Fibroblast of skin of scalp (primary cell): ENCODE data around the gene EXOC3.

ENCODE experiments used
- DNase-seq: peaks from one replicate; pipeline ENCODE4 v3.0.0-alpha.2; 2013

Gene EXOC3

DNA sequence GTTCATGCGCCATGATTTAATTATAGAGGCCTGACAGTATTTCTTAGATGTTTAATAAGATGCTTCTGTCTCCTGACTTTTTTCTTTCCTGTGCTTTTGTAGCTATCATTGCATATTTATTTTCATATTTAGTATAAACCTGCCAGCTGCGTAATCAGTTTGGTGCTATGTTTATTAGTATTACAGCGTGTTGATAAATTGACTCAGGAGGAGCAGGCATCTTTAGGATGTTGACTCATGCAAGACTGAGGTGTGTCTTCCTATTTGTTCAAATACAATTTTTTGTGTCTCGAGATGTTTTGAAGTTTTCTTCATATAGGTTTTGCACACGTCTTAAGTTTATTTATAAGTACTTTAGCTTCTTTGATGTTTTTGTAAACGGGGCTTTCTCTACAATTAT lies 35.9 kb upstream of the EXOC3 start:
- no peak for DNase-seq

DNA sequence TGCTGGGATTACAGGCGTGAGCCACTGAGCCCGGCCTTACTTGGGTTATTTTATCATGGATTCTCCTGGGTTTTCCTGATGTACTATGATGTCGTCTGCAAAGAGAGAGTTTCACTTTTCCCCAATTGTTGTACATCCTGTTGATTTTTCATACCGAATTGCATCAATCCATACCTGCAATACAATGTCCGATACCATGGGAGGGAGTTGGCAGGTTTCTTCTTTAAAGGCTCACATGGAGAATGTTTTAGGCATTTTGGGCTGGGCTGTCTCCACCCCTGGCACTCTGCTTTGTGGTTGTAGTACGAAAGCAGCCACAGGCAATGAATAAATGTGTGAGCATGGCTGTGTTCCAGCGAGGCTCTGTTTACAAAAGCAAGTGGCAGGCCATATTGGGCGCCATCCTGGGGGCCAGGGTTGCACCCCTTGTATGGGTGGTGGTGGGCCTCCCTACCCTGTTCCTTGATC lies 35.1 kb upstream of the EXOC3 start:
- no peak for DNase-seq

DNA sequence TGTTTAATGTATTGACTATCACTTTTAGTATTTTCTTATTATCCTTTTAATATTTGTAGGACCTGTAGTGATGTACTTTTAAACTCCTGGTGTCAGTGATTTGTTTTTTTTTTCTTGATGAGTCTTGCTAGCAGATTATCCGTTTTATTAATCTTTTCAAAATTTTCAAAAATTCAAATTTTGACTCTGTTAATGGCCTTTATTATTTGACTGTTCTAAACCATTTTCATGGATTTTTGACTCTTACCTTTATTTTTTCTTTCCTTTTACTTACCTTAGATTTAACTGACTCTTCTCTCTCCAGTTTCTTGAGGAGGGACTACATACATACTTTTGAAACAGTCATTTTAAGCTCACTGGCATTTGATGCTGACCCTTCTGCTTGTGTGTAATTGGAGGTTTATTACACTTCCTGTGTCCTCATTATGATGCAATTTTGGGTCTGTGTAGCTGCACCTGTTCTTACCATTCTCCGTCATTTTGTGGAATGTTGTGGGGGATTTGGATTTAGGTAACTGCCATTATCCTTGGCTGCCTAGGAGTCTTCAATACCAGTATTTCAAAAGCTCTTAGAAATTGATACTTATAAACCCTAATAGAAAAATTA lies 32.0 kb upstream of the EXOC3 start:
- no peak for DNase-seq

DNA sequence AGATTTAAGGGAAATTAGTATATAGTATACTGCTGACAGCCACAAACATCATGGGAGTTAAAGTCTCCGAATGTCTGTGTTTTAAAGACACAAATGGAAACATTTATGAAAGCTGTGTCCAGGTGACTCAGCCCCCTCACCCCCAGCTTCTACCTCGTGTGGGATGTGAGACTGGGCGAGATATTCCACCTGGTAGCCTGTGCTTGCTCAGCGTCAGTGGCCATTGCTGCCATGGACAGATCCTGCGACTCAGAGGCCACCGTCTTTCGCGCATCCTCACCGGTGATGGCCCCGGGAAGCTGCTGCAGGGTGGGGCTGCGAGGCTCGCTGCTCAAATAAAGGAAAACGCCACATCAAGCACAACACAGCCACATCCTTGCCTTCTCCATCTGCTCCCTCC lies 31.2 kb upstream of the EXOC3 start:
- no peak for DNase-seq

DNA sequence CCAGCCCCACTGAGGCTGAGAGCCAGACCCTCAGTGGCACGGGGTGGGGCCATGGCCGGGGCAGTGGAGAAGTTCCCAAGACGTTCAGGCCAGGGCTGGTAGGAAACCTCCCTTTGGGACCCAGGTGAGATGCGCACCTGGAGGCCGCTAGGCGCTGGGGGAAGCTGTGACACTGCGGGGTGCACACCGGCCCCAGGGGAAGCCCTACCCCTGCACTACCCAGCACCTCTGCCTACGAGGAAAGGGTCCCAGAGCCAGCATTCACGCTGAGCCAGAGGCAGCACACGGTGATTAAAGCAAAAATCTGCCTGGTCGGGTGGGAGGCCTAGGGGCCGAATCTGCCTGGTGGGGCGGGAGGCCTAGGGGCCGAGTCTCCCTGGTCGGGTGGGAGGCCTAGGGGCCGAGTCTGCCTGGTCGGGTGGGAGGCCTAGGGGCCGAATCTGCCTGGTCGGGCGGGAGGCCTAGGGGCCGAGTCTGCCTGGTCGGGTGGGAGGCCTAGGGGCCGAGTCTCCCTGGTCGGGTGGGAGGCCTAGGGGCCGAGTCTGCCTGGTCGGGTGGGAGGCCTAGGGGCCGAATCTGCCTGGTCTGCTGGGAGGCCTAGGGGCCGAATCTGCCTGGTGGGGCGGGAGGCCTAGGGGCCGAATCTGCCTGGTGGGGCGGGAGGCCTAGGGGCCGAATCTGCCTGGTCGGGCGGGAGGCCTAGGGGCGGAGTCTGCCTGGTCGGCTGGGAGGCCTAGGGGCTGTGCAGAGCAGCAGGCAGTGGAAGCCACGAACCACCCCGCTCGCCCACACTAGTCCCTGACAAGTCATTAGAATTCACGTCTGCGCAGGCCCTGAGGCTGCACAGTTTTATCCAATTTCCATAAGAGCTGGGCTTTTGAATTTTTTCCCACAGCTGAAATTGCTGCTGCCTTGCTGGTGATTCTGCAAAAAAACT lies 27.7 kb upstream of the EXOC3 start:
- DNase-seq = peak; percentile 25

DNA sequence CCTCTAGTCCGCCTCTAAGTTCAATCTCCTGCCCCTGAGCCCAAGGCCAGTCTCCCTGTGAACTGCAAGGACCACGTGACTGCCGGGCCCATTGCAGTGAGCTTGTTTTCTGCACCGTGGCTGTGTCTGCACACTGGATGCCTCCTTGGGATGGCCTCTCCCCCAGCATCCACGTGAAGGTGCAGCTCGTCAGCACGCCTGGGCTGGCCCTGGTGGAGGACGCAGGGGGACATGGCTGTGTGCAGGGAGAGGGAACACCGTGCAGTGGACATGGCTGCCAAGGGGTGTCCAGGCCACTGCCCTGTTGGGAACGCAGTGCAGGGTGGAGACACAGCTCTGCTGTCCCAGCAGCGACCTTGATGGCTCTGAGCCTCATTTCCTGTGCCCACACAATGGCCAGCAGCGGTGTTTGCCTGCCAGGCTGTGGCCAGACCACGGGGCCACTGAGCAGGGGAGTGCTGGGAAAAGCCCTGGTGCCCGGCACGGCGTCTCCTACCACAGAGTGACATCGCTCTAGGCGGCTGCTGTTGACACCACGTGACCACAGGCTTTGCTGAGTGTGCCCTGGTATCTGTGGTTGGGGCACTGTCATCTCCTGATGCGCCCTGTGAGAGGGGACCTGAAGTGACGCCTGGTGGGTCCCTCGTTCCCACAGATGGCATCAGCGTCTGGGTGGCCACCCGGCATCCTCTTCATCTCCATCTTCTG lies 26.9 kb upstream of the EXOC3 start:
- DNase-seq = no peak

DNA sequence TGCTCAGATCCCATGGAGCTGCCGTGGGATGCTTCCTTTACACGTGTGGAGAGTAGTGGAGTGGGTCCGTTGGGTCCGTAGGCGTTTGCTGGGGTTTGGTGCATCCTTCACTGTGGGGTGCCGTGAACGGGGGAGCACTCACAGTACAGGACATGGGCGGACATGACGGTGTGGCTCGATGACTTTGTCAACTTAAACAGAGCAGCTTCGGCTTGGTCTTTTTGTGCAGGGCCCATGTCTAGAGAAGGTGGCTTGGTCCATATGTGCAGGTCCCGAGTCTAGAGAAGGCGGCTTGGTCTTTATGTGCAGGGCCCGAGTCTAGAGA lies 26.4 kb upstream of the EXOC3 start:
- no peak for DNase-seq

DNA sequence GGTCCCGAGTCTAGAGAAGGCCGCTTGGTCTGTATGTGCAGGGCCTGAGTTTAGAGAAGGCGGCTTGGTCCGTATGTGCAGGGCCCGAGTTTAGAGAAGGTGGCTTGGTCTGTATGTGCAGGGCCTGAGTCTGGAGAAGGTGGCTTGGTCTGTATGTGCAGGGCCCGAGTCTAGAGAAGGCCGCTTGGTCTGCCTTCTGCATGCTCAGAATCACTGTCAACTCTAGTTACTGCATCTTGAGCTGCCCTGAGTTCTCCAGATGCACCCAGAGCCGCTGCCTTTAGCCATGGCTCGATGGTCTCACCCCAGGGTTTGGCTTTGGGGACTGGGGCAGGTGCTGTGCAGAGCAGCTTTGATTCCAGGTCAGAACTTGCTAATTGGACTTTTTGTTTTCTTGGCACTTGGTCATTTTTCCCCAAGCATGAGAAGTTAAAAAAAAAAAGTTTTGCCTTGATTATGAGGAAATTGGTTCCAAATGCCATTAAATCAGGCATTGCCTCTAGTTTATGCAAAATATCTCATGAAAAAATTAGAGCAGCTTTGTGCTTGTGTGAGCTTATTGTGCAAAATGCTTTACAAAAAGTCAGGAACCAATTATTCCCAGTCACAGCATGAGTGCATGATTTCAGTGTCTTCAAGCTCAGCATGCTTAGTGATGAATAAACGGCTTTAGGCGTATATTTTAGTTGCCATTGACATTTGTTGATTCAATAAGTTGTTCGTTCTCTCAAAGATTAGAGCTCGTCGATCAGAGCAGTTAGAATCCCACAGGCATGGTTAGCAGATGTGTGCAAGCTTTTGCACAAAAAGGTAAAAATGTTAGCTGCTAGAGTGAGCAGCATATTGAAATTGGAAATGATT lies 25.4 kb upstream of the EXOC3 start:
- DNase-seq = peak; percentile 64

DNA sequence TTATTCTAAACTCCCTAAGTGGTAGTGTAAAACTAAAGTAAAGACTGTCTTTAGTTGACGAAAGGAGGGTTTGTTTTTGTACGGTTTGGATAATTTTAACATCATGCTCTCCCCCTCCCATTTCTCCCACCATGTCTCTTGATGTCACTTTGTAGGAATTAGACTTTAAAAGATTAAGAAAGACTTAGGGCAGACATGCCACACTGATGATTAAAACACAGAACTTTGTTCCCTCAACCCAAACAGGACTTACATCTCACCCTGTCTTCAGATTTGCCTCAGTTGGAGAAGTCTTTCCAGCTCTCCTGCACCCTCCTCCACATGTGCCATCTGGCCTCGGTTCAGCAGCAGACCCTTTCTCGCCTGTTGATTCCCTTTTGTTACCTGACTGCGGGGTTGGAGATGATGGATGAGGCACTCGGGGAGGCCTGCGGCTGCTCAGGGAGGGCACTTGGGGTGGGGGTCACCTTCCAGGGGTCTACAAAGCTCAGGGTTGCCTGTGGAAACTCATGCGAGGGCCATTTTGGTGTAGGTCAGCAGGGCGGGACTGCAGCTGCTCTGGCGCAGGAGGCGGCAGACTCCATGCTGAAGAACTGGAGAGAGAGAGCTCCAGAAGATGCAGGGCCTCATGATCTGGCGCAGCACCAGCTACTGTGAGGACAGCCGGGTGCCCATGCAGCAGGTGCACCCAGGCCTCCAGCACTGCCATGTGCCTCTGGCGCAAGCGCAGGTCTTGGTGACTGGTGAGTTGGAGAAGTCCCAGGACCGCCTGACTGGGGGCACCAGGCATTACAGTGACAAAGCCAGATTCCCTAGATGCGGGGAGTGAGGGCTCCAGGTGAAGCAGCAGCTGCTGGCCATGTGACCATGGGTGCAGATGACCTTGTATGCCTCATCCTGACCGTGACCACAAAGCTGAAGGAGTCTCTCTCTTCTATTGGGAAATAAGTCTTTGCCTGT lies 24.5 kb upstream of the EXOC3 start:
- DNase-seq = peak; percentile 41

DNA sequence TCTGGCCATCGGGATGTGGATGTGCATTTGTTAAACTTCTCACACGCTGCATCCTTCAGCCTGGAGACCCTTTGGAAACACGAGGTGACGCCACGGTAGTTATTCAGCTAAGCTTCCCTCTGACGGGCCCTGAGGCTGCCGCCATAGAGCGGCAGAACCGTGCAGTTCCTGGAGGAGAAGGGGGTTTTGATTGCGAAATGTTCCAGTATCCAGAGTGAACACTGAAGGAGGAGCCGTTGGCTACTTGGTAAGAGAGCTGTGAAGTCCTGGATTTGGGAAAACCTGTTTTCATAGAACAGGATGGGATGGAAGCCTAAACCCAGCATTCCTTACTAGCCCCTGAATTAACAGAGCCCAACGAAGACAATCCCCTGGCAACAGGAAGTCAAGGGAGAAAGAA lies 23.0 kb upstream of the EXOC3 start:
- no peak for DNase-seq

DNA sequence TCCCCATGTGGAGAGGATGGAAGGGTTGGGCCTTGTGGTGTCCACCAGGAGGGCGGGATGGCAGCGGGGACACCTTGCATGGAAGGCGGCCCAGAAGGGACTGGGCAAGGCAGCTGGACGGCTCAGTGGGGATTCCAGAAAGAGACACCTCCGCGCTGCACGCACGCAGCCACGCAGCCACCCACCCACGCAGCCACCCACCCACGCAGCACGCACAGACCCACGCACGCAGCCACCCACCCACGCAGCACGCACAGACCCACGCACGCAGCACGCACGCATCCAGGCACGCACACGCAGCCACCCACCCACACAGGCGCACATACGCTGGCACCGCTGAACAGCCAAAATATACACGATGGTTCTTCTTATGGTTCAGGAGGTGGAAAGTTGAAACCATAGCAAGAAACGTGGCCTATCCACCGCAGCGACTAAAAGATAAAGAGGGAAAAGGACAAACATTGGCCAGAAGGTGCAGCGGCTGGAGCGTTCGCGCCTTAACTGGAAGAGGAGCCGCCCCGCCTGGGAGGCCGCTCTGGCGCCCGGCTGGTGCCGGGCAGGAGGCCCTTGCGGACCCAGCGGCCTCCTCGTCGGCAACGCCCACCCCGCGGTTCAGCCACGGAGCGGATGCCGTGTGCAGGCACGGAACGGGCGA lies 22.2 kb upstream of the EXOC3 start:
- no peak for DNase-seq

DNA sequence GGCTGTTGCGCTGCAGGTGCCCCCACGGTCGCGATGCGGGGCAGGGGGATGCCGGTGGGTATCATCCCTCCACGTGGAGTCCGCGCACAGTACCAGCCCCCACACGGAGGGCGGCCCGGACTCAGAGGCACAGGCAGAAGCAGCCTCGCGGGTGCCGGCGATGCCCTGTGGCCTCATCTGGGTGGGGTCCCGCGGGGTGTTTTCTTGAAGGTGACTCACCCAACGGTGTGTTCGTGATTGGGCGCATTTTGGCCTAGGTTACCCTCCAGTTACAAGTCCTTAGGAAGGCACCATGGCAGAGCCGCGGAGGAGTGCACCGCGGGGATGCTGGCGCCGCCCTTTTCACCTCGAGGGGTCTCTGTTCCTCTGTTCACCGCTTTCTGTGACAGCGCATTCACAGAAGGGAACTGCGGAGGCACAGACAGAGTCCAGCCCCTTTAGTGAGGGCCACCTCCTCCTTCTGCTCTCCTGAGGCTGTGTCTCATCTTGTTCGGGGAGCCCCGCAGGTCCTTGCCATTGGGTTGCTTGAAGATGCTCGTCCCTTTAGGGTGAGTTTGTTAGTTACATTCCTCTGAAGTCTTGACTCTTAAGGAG lies 21.6 kb upstream of the EXOC3 start:
- DNase-seq = no peak

DNA sequence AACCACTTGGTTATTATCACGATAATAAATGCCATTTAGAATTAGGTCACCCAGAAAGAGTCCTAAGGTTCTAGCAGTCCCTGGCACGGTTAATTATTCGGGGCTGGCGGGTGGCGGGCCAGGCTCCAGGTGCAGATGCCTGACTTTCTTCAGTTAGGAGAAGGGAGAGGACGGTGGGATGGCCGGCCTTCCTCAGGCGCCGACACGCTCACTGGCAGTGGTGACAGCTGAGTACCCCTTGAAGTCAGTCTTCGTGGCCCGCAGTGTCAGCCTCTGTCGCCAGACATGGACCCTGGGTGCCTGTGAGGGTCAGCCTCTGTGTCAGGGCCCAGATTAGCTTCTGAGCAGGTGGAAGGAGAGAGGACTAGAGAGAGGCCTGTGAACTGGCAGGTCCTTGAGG lies 21.1 kb upstream of the EXOC3 start:
- no peak for DNase-seq

DNA sequence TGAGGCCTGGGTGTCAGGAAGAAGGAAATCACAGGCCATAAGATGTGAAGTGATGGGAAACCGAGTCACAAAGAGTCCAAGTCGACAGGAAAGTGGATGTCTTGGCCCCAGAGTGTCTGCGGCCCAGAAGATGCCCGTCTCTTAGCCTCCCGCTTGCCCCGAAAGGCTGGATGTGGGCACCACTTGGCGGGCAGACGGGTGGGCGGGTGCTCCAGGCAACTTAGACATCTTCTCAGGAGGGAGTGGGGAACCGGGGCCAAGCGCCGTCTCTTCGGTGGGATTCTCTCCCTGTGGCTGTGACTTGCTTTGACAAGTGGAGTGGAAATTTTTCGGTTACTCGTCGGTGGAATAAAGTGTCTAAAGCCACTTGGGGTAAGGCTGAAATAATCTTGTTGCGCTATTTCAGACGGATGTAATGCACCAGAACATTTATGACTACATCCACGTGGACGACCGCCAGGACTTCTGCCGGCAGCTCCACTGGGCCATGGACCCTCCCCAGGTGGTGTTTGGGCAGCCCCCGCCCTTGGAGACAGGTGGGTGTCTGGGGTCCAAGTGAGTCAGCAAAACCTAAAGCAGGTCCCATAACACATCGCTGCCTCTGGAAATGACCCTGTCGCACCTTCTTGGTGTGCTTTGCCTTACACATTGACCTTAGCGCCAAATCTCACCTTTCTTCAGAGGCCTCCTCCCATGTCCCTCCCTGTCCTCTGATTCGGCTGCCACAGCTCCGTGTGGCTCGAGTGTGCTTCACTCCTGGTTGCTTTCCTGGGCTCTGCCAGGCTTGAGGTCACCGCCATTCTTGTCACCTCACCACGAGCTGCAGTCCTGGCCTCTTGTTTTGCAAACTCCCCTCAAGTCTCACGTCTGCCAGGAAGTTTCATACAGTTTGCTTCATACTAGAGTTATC lies 20.4 kb upstream of the EXOC3 start:
- DNase-seq = no peak

DNA sequence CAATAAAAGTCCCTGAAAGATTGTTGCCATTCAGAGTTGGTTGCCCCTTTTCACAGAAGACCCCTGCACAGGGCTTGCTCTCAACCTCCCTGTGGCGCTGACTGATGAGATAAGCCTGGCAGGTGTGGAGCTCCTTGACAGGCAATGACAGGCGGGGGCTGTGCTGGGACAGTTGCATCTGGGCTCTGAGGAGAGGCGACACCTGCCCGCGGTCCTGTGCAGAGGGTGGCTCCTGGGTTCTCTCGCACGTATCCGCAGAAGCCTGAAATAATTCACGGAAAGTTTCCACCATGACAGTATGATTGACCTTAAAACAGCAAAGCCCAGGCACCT lies 19.8 kb upstream of the EXOC3 start:
- DNase-seq = no peak

DNA sequence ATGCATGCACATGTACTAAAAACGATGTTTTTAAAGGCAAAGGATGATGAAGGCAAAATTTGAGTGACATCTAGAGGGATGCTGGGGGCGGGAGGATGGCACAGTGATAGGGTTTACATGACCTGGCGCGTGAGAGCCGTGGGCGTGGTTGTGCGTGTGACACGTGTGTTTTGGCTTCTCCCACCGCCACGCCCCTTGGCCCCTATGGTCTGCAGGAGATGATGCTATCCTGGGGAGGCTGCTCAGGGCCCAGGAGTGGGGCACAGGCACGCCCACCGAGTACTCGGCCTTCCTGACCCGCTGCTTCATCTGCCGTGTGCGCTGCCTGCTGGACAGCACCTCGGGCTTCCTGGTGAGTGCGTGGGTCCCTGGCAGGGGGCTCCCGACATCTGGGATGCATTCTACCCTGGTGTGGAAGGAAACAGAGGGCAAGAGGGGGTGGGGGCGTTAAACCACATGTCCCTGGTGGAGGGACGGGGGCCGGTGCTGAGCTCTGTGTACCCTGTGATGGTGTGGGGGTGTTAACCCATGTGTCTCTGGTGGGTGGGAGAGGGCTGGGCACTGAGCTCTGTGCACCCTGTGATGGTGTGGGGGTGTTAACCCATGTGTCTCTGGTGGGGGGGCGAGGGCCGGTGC lies 19.2 kb upstream of the EXOC3 start:
- no peak for DNase-seq

DNA sequence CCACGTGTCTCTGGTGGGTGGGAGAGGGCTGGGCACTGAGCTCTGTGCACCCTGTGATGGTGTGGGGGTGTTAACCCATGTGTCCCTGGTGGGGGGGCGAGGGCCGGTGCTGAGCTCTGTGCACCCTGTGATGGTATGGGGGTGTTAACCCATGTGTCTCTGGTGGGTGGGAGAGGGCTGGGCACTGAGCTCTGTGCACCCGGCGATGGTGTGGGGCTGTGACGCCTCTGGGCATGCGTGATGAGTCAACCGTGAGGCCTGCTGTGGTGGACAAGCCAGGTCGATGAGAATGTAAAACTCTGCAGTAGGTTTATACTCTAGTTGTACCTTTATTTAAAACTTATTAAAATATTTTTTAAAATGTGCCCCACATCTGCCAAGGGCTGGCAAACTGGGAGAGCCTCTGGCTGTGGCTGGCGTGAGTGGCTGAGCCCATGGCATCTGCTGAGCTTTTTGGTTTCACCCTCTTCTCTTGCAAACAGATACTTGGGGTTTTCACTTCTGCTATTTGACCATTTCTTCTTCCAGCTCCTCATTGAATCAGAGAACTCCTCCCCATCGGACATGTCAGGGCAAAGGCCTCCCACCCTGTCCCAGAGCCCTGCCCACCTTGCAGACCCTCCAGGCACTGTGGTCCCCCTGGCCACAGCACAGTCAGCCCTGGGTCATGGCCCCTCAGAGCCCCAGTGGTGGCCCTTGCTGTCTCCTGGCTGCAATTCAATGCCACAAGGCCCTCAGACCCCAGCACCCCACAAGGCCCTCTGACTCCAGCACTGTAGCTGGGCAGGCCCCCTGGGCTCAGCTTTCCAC lies 18.5 kb upstream of the EXOC3 start:
- no peak for DNase-seq

DNA sequence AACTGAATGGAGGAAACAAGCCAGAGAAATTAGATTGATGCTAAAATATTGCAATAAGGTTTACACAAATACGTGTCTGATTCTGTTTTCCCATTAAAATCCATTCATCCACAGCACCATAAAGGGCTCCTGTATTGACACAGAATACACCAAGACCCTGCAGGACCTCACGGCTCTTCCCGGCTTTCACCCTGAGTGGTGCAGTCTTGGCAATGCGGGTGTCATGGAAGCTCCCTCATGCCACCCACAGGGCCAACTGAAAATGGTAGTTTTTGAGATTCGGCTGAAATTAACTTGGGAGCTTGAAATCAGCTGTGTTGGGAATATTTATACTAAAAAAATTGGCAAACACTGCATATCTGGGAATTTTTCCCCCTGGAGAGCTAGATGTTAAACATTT lies 17.3 kb upstream of the EXOC3 start:
- peak; percentile 45 for DNase-seq
